Spleen (tissue), 11 donors: ENCODE data around the gene SNX10. TPM values are rescaled to one million over a fixed set of nuclear protein-coding genes. Genes with fewer than 3 reads are reported as not detected.

ENCODE experiments used
- DNase-seq: peaks from one replicate; pipeline ENCODE4 v3.0.0-alpha.2; 2020
- H3K27ac ChIP-seq, 8 donors: fragments of 200-600 bp; sonication (generic) in 7 of 8; 1 replicate in 4 of 8; 2 replicates in 4 of 8; pipeline versions ENCODE4 v1.5.0 to v1.8.0; 2016 to 2021; ENCODE audit warnings: inconsistent platforms in 4 of 8, mild to moderate bottlenecking in 4 of 8, moderate library complexity in 1 of 8
- H3K27me3 ChIP-seq, 7 donors: fragments of 200-600 bp; sonication (generic) in 6 of 7; replicated peaks in 1 of 7; 1 replicate in 4 of 7; 2 replicates in 3 of 7; pipeline versions ENCODE4 v1.5.0 to v1.8.0; 2016 to 2021; ENCODE audit warnings: inconsistent platforms in 3 of 7, mild to moderate bottlenecking in 1 of 7
- H3K36me3 ChIP-seq, 6 donors: fragments of 200-600 bp; sonication (generic) in 5 of 6; 1 replicate in 4 of 6; 2 replicates in 2 of 6; pipeline versions ENCODE4 v1.5.0 to v1.8.0; 2016 to 2021; ENCODE audit warnings: inconsistent platforms in 2 of 6
- H3K4me1 ChIP-seq, 6 donors: fragments of 200-600 bp; sonication (generic) in 5 of 6; 1 replicate in 3 of 6; 2 replicates in 3 of 6; pipeline versions ENCODE4 v1.5.0 to v1.8.0; 2016 to 2021; ENCODE audit warnings: inconsistent platforms in 3 of 6
- H3K4me3 ChIP-seq, 8 donors: fragments of 200-600 bp; sonication (generic) in 7 of 8; 1 replicate in 4 of 8; 2 replicates in 4 of 8; pipeline versions ENCODE4 v1.5.0 to v1.8.0; 2016 to 2021; ENCODE audit warnings: inconsistent platforms in 4 of 8, mild to moderate bottlenecking in 4 of 8, moderate library complexity in 2 of 8
- H3K9me3 ChIP-seq, 8 donors: fragments of 200-600 bp; sonication (generic) in 7 of 8; 1 replicate in 4 of 8; 2 replicates in 4 of 8; pipeline versions ENCODE4 v1.5.0 to v1.8.0; 2016 to 2021; ENCODE audit warnings: inconsistent platforms in 4 of 8
- CTCF ChIP-seq, 11 experiments: fragments of 200-600 bp in 7 of 11; fragments of 450-650 bp in 4 of 11; sonication (generic) in 4 of 11; IDR thresholded peaks in 8 of 11; conservative IDR thresholded peaks in 3 of 11; 1 replicate in 7 of 11; 2 replicates in 4 of 11; pipeline versions ENCODE4 v1.4.0 to v1.8.0; 2016 to 2021; ENCODE audit warnings: antibody characterized with exemption in 11 of 11, inconsistent platforms in 4 of 11, mild to moderate bottlenecking in 1 of 11
- POLR2A ChIP-seq, 3 donors: fragments of 450-650 bp; IDR thresholded peaks; one replicate each; pipeline ENCODE4 v1.5.1; 2017; ENCODE audit warnings: antibody characterized with exemption in 3 of 3, mild to moderate bottlenecking in 1 of 3
- POLR2AphosphoS5 ChIP-seq, 3 donors: sonication (generic); formaldehyde crosslinking; IDR thresholded peaks; one replicate each; pipeline ENCODE4 v1.5.1; 2017; ENCODE audit warnings: antibody characterized with exemption in 3 of 3
- WGBS, 5 donors: extraction: QIAGEN DNeasy Blood & Tissue Kit in 3 of 5; methylation state at CpG; one replicate each; pipeline versions ENCODE4 v1.1.5 to v1.1.7; 2013 to 2018; 5-methylcytosine and 5-hydroxymethylcytosine counted together
- intact Hi-C: fragments of 100-400 bp; cut with DNase I; formaldehyde crosslinking; loops from one replicate; pipeline ENCODE4 v1.15.0; 2023; ENCODE audit warnings: low total_unique reads
- polyA plus RNA-seq, 3 donors: library from polyadenylated mRNA; stranded (reverse); fragments of 200-250 nt; gene quantifications; one replicate each; pipeline ENCODE4 v1.2.1, GENCODE V29; 2013
- total RNA-seq, 7 donors: library from RNA; depleted of rRNA in 3 of 7; stranded (reverse); fragments of >200 nt in 3 of 7; fragmentation: NEBNext Ultra II Directional in 4 of 7; extraction: Animal tissue kit (Norgen Biotek cat#: 25700) in 4 of 7; gene quantifications; one replicate each; pipeline versions ENCODE4 v1.1.0 to v1.2.1, GENCODE V29; 2016 to 2021
- donor health status: healthy with polysubstance abuse.
- donor health status: DM: no; HTN: no; CAD: no; lungs with moderate emphysema.
- donor health status: DM: no; HTN: no; CAD: no.
- donor health status: Bipolar disorder and iron deficiency.
- donor health status: healthy.
- donor health status: DM: no; HTN: no; CAD: no.
- donor health status: DM: yes; HTN: yes; CAD: no.

SNX10 gene
- total and polyA plus RNA-seq, 10 donors: 20.8 to 46.3 (median 38.7) TPM

- Histone ChIP-seq H3K9me3 (no peaks in the 10 kb centered on the region), H3K36me3 (peaks cover 0 to 82% (median 15%) of the 10 kb centered on the region in 6 donors), H3K27me3 (no peaks in the 10 kb centered on the region), H3K4me3 (no peak overlapping the region), H3K4me1 (peaks cover 0 to 22% (median 0%) of the 10 kb centered on the region in 6 donors), H3K27ac (no peak overlapping the region)
- TF ChIP-seq POLR2A (IDR thresholded peaks at IDR 0.05): no peak
- TF ChIP-seq CTCF (IDR thresholded peaks at IDR 0.05 in 8 of 11, conservative IDR thresholded peaks at IDR 0.05 in 3 of 11): no peak
- TF ChIP-seq POLR2AphosphoS5 (IDR thresholded peaks at IDR 0.05): no peak
- intact Hi-C loops: no loop called here
- WGBS, 5 donors: 81 to 94% (median 91%) methylated on average over 6 of the region's 6 CpGs
- DNase-seq: no peak
Observed at GRCh38 chr7:26349005-26349915, 57.6 kb downstream of the SNX10 start.

- no peak overlapping the region for H3K27ac ChIP-seq
- TF ChIP-seq CTCF (IDR thresholded peaks at IDR 0.05 in 8 of 11, conservative IDR thresholded peaks at IDR 0.05 in 3 of 11) (no peak), POLR2AphosphoS5 (IDR thresholded peaks at IDR 0.05) (no peak), POLR2A (IDR thresholded peaks at IDR 0.05) (no peak)
- no peak for DNase-seq
- 86 to 100% (median 93%) methylated on average over 1 of the region's 1 CpG for WGBS, 5 donors
- peaks cover 0 to 65% (median 15%) of the 10 kb centered on the region in 6 donors for H3K36me3 ChIP-seq
- intact Hi-C loops: no loop called here
- H3K4me3 ChIP-seq: no peak overlapping the region
- peaks cover 0 to 12% (median 0%) of the 10 kb centered on the region in 6 donors for H3K4me1 ChIP-seq
- no peaks in the 10 kb centered on the region for H3K9me3 ChIP-seq
- no peaks in the 10 kb centered on the region for H3K27me3 ChIP-seq
Observed at GRCh38 chr7:26351171-26351570, 59.5 kb downstream of the SNX10 start.

- H3K27ac ChIP-seq: no peak overlapping the region
- H3K9me3 ChIP-seq: no peaks in the 10 kb centered on the region
- no peaks in the 10 kb centered on the region for H3K27me3 ChIP-seq
- WGBS, 5 donors: 90 to 98% (median 93%) methylated on average over 3 of the region's 3 CpGs
- intact Hi-C loops: no loop called here
- H3K4me3 ChIP-seq: no peak overlapping the region
- no peak for TF ChIP-seq POLR2AphosphoS5 (IDR thresholded peaks at IDR 0.05)
- no peak for TF ChIP-seq CTCF (IDR thresholded peaks at IDR 0.05 in 8 of 11, conservative IDR thresholded peaks at IDR 0.05 in 3 of 11)
- TF ChIP-seq POLR2A (IDR thresholded peaks at IDR 0.05): no peak
- peaks cover 0 to 17% (median 4%) of the 10 kb centered on the region in 6 donors for H3K36me3 ChIP-seq
- no peak for DNase-seq
- H3K4me1 ChIP-seq: peaks cover 0 to 25% (median 14%) of the 10 kb centered on the region in 6 donors
Observed at GRCh38 chr7:26356229-26356628, 64.6 kb downstream of the SNX10 start.
